ENCODE measurements around the gene CTBP2.

The CTBP2 gene

DNA sequence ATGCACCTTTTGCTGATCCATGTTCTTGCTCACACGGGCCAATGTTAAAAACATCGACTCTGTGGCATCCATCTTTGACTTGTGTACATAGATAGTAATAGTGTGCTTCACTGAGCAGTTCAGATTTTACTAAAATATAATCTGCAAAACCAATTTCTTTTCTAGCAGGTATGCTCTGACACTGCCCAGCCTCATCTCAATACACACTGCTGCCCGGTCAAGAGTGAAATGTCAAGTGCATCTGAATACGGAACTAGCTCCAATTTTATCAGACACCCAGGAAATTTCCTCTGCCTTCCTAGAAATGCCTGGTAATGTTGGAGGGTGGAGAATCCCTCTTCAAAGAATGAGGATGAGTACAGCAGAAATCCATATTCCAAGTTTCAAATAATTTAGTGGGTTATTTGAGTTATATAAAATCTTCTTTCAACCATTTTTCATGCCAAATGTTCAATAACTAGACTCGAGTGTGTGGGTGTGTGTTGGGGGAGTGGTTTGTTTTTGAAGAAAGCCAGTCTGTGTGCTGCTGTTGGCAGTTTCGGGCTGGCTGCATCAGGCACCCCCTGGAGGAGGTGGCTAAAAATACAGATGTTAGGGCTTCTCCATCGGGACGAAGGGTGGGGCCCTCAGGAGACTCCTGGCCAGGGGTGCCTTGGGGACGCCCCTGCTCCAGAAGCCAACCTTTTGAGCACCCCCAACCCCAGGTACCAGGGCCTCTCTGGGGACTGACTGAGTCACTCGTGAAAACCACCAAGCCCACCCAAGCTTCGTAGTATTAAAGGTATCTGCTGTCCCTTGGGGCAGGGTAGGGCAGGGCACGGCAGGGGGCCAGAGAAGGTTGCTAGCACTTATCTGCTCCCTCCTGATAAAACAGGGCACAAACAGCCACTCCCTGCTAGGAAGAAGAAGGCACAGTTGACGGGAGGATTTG lies 15.4 kb downstream of the CTBP2 start:
- DNase-seq (ENCODE audit: low read depth): peak; percentile 35

DNA sequence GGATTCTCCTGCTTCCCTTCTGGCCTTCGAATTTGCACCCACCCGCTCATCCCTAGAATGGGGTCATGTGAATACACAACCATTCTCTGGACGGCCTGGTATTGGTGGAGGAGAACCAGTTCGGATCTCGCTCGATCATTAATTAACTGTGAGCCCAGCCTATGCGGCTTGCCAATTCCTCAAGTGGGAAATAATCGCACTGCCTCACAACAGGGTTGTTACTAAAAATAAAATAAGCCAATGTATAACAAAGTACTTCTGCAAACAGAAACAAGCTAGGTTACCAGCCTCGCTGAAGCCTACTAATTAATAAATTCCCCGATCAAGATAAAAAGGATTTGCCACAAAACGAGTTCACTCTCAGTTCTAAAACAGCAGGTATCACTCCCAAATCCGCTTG lies 16.2 kb downstream of the CTBP2 start:
- no peak for DNase-seq (ENCODE audit: low read depth)

- no peak for DNase-seq (ENCODE audit: low read depth)
These were observed 17.4 kb downstream of the CTBP2 start for GRCh38 chr10:125142946-125143345.

GRCh38 chr10:125141860-125142484 lies 18.4 kb downstream of the CTBP2 start:
- DNase-seq (ENCODE audit: low read depth): no peak

DNA sequence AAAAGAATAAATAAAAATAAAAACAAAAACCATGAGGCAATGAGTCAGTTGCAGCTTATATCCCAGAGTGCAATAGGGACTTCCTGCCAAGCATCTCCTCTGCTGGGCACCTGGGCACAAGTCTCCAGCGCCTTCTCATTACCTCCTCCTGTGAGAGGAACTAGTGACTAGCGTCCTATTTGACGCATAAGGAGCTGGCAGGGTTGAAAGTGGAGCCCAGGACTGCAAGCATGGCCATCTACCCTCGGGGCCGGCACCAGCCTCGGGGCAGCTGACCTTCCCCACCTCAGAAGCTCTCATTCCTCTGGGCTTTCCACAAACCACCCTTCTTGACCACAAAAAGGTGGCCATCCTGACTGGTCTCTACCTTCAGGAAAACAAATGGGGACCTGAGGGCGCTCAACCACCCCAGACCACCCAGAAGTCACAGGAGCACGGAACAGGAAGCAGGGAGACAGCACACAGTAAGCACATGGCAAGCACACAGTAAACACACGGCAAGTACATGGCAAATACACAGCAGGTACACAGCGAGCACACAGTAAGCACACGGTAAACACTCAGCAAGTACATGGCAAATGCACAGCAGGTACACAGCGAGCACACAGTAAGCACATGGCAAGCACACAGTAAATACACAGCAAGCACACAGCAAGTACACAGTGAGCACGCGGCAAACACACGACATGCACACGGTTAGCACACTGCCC lies 19.1 kb downstream of the CTBP2 start:
- no peak for DNase-seq (ENCODE audit: low read depth)

- no peak for DNase-seq (ENCODE audit: low read depth)
These were observed 20.2 kb downstream of the CTBP2 start for GRCh38 chr10:125140151-125140550.

GRCh38 chr10:125137601-125138438 lies 22.5 kb downstream of the CTBP2 start:
- no peak for DNase-seq (ENCODE audit: low read depth)

DNA sequence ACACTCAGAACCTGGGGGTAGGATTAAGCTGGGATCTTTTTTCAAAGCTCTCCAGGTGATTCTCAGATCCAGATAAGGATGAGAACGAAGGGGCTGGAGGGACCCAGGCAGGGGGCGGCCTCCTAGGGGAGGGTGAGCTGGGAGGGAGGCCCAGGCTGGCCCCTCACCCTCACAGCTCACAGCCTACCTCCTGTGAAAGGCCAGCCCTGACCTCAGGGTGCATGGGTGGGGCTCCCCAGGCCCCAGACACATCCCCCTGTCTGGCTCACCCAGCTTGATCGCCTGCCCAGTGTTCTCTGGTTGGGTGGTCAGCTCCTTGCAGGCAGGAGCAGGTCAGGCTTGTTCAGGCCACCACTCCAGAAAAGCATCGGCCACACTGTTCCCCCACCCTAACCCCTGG lies 24.3 kb downstream of the CTBP2 start:
- DNase-seq (ENCODE audit: low read depth): no peak

DNA sequence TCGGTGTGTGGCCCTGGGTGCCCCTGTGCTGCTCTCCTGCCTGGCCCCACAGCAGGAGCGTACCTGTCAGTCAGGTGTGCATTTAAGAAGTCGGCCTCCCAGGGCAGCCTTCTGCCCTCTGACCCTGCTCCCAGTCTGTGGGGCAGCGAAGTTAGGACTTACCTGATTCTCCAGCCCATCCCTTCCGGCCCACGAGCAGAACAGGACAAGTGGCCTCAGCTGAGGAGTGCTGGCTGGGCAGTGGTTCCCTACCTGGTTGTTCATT lies 24.7 kb downstream of the CTBP2 start:
- no peak for DNase-seq (ENCODE audit: low read depth)

DNA sequence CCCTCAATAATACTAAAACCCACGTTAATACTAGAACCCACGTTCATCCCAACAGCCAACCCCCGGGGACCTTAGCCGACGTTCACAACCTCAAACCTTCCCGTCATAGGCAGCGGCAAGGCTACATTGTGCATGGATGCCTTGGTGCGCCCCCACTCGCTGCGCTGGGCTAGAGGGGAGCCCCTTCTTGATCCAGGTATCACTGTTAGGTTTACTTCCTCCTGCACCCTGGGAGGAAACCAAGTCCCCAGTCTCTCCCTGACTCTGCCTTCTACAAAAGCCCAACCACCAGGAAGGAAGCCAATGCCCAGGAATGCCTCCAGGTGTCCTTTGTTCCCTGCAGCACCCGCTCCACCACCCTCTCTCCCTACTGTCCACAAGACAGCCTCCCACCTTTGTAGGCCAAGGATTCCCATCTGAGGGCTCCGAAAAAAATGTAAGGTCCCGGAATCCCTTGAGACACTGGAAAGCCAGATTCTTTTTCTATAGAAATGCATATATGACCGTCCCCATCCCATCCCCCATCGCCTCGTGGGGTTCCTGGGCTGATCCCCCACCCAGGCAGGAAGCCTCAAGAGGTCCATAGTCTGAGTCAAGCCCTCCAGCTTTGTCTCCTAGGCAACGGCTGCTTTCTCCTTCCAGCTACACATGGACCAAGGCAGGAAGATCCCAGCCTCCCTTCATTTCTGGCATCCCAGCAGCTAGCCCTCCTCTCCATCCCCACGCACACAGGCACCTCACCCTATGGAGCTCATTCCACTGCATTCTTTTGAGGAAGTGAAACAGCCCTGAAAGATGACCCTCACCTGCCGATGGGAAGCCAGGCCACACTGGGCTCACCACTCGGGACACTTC lies 25.2 kb downstream of the CTBP2 start:
- DNase-seq (ENCODE audit: low read depth): no peak

DNA sequence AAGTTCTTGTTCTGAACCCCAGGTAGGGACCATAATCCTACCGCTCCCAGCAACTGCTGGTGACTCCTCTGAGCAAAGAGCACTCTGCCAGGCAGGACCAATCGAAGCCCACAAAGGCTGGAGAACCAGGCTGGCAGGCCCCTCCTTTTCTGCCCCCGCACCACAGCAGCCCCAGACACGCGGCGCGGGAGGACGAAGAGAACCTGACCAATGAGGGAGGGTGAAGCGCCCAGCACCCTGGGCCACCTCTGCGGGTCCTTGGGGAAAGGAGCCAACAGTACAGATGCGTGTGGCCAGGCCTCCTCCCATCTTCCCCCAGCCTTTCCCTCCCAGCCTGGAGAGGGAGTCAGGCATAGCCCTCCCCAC lies 25.9 kb downstream of the CTBP2 start:
- no peak for DNase-seq (ENCODE audit: low read depth)

DNA sequence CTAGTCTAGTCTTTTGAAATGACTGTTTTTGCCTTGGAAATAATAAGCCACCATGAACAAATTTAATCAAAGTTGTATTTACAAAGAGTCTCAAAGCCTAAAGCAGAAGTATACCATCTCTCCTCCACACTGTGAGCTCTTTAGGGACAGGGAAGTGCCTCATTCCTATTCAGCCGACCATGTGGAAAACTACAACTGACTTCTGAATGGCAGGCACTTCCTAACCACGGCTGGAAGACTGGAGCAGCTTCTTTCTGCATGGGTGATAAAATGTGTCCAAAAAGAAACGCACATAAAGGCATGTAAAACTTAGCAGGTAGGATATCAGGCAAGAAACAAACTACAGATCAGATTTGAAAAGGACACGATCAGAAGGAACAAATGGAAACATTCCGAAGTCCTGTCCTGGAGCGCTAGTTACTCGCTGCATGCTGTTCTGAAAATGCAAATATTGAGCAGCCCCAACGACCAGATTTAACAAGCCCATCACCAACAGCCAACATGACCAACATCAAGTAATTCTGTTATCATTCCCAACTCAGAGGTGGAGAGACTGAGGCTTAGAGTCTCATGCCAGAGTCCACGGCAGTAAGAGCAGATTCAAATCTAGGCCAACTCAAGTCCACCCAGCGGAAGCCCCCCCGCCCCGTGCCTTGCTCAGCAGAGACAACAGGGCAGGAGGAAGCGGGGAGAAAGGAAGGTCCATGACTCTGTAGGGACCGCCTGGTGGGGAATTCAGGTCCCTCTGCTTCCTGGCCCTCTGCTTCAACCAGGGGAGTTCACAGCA lies 26.5 kb downstream of the CTBP2 start:
- no peak for DNase-seq (ENCODE audit: low read depth)

DNA sequence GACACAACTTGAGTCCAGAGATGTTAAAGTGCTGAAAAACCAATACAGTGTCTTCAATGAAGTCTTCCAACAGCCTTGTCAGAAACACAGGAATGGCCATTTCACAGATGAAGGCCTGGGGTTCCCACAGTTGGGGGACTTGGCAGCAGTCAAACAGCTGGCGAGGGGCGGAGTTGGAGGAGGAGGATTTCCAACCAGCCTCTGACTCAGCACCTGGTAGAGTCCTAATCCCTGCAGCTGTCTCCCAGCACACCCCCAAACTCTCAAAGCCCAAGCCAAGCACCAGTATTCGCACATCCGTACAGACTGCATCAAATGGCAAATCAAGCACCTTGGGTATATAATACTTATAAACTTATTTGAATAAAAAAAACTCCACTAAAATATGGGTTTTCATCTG lies 28.0 kb downstream of the CTBP2 start:
- DNase-seq (ENCODE audit: low read depth): no peak

DNA sequence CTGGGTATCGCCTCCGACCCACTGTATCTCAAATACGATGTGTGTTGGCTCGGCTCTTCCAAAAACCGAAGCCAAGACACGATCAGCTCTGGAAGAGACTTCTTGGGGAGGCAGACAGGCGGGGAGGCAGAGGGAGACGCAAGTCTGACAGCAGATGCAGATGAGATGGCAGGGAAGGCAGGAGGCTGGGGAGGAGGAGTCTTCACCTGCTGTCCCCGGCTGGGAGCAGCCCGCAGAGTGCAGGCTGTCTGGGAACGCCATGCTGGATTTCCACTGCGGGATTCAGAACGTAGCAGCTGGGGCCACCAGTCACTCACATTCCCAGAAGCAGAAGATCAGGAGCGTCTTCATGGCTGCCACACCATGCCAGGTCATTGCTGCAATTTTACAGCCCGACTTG lies 29.4 kb downstream of the CTBP2 start:
- DNase-seq (ENCODE audit: low read depth): no peak

GRCh38 chr10:125130260-125130659 lies 30.1 kb downstream of the CTBP2 start:
- DNase-seq (ENCODE audit: low read depth): no peak

DNA sequence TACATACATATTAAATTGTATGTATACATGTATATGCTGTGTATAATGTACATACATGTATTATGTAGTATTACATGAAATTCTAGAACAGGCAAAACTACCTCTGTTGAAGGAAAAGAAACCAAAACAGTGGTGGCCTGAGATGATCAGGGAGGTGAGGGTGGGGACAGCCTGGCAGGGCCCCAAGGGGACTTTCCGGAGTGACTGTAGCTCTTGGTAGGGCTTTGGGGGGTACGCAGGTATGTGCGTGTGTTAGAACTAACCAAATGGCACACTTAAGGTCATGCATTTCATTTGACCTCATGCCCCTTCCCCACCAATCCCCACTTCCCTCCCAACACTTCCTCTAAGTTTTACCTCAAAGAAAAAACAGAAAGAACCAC lies 31.3 kb downstream of the CTBP2 start:
- DNase-seq (ENCODE audit: low read depth): no peak

DNA sequence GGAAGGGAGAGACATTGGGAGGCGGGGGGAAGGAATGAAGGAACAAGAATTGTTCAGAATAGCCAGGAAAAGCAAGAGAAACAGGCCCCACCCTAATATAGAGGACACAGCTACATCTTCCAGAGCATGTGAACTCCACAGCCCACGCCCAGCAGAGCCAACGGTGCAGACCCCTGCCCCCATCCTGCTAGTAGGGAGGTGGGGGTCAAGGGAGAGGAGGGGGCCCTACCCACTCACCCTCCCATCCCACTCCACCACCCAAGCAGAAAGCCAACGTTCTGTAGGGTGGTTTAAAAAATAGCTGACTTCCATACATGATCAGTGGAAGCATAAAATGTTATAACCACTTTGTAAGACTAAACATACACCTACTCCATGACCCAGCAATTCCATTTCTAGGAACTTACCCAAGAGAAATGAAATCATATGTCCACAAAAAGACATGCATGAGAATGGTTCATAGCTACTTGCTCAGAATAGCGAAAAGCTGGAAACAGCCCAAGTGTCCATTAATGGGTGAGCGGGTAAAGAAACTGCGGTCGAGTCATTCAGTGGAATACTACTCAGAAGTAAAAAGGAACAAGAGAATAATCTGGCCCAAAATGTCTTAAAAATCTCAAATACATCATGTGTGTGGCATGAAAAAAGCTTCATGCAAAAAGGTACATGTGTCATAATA lies 31.8 kb downstream of the CTBP2 start:
- no peak for DNase-seq (ENCODE audit: low read depth)

- DNase-seq (ENCODE audit: low read depth): no peak
These were observed 32.4 kb downstream of the CTBP2 start for GRCh38 chr10:125127986-125128385.

DNA sequence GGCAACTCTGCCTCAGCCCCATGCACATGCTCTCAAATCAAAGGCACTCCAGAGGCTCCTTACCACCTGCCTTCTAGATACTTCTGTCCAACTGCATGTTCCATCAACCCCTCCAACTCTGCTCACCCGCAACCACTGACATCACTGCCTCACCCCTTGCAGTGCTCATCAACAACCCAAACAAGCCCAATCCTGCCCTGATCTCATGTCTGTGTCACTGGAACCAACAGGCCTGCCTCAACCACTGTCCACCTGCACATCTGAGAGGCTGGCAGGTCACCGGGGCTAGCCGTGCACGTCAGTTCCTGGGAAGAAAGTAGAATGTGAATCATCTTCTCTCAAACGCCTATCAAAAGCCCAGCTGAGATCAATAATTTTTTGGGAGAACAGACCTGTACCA lies 33.3 kb downstream of the CTBP2 start:
- DNase-seq (ENCODE audit: low read depth): no peak

All from stromal cell of bone marrow (primary cell).